RWPE2 (cell line): ENCODE data around the gene KCNJ5.

Source experiments
- ATAC-seq: fragments of 200-7000 bp; cut with Tn5 transposase; 3 replicates; pipeline ENCODE4 v1.9.1; 2021; ENCODE audit warnings: low read depth
- DNase-seq: peaks from one replicate; pipeline ENCODE4 v3.0.0-alpha.2; 2020; ENCODE audit warnings: low spot score
- H3K27ac ChIP-seq: fragments of 450-650 bp; 2 replicates; pipeline ENCODE4 v1.5.1; 2017; ENCODE audit warnings: mild to moderate bottlenecking; ENCODE audit not compliant: poor library complexity, severe bottlenecking
- H3K27me3 ChIP-seq: fragments of 250-450 bp; sonication (Bioruptor Pico); 2 replicates; pipeline ENCODE4 v1.5.1; 2021; ENCODE audit warnings: mild to moderate bottlenecking, moderate library complexity; ENCODE audit not compliant: insufficient read depth, poor library complexity, severe bottlenecking
- H3K36me3 ChIP-seq: fragments of 250-450 bp; sonication (Bioruptor Pico); 2 replicates; pipeline ENCODE4 v1.5.1; 2020; ENCODE audit warnings: low read depth, mild to moderate bottlenecking, moderate library complexity
- H3K4me1 ChIP-seq: fragments of 250-450 bp; sonication (Bioruptor Pico); 2 replicates; pipeline ENCODE4 v1.5.1; 2021; ENCODE audit warnings: mild to moderate bottlenecking, moderate library complexity; ENCODE audit not compliant: insufficient read depth, poor library complexity, severe bottlenecking
- H3K4me3 ChIP-seq: fragments of 250-450 bp; sonication (Bioruptor Pico); 2 replicates; pipeline ENCODE4 v1.5.1; 2021; ENCODE audit warnings: mild to moderate bottlenecking, moderate library complexity; ENCODE audit not compliant: severe bottlenecking
- H3K9me3 ChIP-seq: fragments of 250-450 bp; sonication (Bioruptor Pico); 2 replicates; pipeline ENCODE4 v1.5.1; 2021; ENCODE audit warnings: mild to moderate bottlenecking, moderate library complexity; ENCODE audit not compliant: severe bottlenecking
- CTCF ChIP-seq: fragments of 450-650 bp; IDR thresholded peaks from one replicate; pipeline ENCODE4 v1.5.1; 2017; ENCODE audit warnings: mild to moderate bottlenecking, moderate library complexity; ENCODE audit not compliant: poor library complexity, severe bottlenecking

The KCNJ5 gene

GRCh38 chr11:128871168-128871610, 20.0 kb upstream of the KCNJ5 start:
- H3K4me3 ChIP-seq: no peak overlapping the region
- ATAC-seq (no peak), DNase-seq (no peak)
- H3K27me3 ChIP-seq: no peaks in the 10 kb centered on the region
- no peaks in the 10 kb centered on the region for H3K9me3 ChIP-seq
- H3K27ac ChIP-seq: no peak overlapping the region
- H3K4me1 ChIP-seq: no peaks in the 10 kb centered on the region
- no peaks in the 10 kb centered on the region for H3K36me3 ChIP-seq
- TF ChIP-seq CTCF: no peak

GRCh38 chr11:128872094-128872493, 19.1 kb upstream of the KCNJ5 start:
- Histone ChIP-seq H3K9me3 (no peaks in the 10 kb centered on the region), H3K27ac (no peak overlapping the region), H3K36me3 (no peaks in the 10 kb centered on the region), H3K4me3 (no peak overlapping the region), H3K27me3 (no peaks in the 10 kb centered on the region), H3K4me1 (no peaks in the 10 kb centered on the region)
- no peak for DNase-seq
- no peak for ATAC-seq
- no peak for TF ChIP-seq CTCF

GRCh38 chr11:128872594-128872993, 18.6 kb upstream of the KCNJ5 start:
- no peaks in the 10 kb centered on the region for H3K27me3 ChIP-seq
- TF ChIP-seq CTCF: no peak
- H3K27ac ChIP-seq: no peak overlapping the region
- DNase-seq: no peak
- H3K36me3 ChIP-seq: no peaks in the 10 kb centered on the region
- ATAC-seq: no peak
- H3K9me3 ChIP-seq: no peaks in the 10 kb centered on the region
- H3K4me3 ChIP-seq: no peak overlapping the region
- no peaks in the 10 kb centered on the region for H3K4me1 ChIP-seq

GRCh38 chr11:128874427-128874826, 16.7 kb upstream of the KCNJ5 start:
- no peaks in the 10 kb centered on the region for H3K4me1 ChIP-seq
- no peak overlapping the region for H3K4me3 ChIP-seq
- TF ChIP-seq CTCF: no peak
- no peaks in the 10 kb centered on the region for H3K36me3 ChIP-seq
- no peaks in the 10 kb centered on the region for H3K9me3 ChIP-seq
- no peak overlapping the region for H3K27ac ChIP-seq
- DNase-seq: no peak
- H3K27me3 ChIP-seq: no peaks in the 10 kb centered on the region
- ATAC-seq: no peak

- Histone ChIP-seq H3K9me3 (no peaks in the 10 kb centered on the region), H3K27me3 (no peaks in the 10 kb centered on the region), H3K36me3 (no peaks in the 10 kb centered on the region), H3K4me1 (no peaks in the 10 kb centered on the region), H3K4me3 (no peak overlapping the region), H3K27ac (no peak overlapping the region)
- DNase-seq: no peak
- TF ChIP-seq CTCF: no peak
- ATAC-seq: no peak
Observed at GRCh38 chr11:128876133-128876650, 15.0 kb upstream of the KCNJ5 start.
